Activated T-cell treated with anti-CD3 and anti-CD28 coated beads for 4 hours (primary cell): ENCODE data around the gene DDX55.
A peak's percentile ranks its signal among the peaks of the same experiment; 100 is the strongest.

ENCODE experiments used
- DNase-seq: peaks from one replicate; pipeline ENCODE4 v3.0.0-alpha.2; 2020

DDX55 gene

DNA sequence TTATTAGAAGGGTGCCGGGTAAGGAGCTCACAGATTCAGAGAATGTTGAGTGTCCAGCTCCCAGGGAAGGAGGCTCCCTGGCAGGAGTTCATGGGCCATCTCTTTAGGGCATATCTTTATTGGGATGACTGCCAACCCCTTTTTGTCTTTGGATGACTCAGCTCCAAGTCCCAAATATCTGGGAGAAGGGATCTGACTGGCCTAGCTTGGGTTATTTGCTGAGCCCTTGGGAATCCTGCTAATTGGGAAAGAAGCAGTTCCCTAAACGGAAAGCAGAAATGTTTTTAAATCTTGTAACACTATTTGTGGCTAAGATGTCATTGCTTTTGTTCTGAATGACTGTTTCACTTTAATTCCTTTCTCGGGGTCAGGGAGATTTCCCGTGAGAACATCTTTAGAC is 12.6 kb downstream of the DDX55 start:
- DNase-seq: no peak

DNA sequence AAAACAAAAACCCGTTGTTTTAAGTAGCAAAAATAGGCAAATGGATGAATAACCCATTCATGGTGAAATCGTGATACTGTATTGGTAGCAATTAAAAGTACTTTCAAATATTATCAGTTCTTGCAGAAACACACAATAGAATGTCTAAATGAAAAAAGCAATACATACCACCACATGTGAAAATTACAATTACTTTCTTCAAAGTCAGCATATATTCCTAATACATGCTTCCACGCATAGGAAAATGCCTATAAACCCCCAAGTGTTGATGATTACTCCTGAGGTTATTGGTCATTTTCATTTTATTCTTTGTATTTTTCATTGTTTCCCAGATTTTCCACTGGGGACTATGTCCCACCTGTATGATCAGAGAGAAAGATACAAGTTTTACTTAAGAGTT is 15.2 kb downstream of the DDX55 start:
- no peak for DNase-seq

DNA sequence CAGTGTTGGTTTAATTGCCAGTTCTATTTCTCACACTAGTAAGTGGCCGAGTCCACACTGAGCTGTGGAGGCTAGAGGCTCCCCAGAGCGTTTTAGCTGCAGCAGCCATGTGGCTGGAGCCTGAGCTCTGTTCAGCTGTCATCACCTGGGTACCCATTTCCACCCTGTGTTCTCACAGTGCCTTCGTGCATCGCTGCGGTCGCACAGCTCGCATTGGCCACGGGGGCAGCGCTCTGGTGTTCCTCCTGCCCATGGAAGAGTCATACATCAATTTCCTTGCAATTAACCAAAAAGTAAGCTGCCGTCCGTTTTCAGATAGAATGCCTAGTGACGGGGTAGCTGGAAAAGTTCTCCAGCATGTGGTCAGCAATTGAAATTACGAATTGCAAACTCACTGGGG is 15.7 kb downstream of the DDX55 start:
- DNase-seq: no peak

DNA sequence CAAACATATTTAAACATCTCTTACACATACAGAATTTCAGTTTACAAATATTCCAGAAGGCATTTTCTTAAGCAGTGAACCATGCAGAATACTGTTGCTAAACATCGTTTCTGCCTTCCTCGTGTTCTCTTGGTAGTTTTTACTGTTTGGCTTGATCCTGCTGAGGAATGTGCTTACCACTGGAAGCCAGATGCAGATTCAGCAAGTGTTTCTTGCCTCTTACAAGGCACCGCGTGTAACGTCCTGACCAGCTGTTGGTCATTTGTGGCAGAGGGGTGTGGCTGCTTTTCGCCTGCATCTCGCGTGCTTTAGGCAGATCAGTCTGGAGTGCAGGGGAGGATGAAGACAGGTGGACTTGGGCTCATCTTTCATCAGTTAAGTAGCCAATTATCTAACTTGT is 19.2 kb downstream of the DDX55 start:
- DNase-seq: no peak

DNA sequence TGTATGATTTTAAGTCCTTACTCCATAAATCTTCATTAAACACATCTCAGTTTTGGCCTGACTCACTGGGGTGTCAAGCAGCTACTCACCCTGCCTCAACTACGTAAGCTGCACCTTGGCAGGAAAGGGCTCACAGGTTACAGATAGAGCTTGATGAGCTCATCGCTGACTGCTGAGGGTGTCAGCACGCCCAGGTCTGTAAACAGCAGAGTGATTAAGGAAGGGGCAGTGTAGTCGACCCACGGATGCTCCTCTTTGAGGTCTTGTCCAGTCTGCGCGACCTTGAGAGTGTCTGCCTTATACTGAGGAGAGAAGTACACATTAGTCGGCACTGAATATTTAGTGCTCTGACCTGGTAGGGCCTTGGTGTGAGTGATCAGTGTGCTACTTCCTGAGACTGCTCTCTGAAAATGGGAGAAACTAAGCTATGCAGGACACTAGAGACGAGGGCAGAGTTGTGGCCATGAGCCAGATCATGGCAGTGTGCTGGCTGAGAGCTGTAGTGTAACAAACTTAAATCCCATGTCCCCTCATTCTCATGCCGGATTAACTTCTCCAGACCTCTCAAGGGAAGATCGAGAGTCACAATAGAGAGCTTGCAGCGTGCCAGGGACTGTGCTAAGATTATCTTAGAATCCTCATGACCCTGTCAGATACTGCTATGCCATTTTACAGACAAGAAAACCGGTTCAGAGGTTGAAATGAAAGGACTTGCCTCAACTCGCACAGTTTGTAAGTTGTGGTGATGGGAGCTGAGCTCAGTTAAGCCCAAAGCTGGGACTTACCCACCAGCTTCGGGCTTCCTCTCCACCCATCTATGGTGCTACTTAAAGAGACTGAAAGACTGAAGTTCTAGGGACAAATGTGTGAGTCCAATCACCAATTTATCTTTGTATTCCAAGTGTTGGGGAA is 20.0 kb downstream of the DDX55 start:
- DNase-seq: no peak

DNA sequence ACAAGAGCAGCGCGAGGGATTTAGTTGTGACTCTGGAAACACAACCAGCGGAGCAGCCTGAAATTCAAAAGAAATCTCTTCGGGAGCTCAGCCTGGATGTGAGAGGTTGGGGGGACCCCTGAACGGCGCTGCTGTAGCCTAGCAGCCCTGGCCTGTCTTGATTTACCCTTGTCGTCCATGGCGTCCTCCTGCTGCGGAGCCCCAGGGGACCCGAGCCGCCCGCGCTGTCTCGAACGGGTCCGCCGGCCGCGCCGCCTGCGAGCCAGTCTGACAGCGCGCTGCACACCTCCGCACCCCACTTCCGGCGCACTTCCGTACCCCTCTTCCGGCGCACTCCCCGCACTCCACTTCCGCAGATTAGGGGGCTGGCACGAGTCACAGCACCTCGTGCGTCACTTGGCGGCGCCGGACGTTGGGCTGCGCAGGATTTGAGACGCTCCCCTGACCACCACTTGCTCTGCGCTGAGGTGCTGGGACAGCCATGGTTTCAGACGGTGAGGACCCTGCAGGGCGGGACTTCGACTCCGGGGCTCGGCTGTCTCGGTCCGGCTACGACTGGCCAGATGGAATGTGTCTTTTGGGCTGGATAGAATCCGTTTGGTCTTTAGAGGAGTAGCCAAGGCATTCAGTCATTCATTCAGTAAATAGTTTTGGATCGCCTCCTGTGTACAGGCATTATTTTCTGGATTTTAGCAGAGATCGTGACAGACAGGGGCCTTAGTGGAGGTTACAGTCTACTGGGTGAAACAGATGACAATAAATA is 31.7 kb downstream of the DDX55 start, which contains the start of the genes EIF2B1 and GTF2H3:
Gene EIF2B1, minus strand, starts transcription at position 308 of the 763 bp plus-strand sequence. Its CDS starts 129 bp downstream, at position 179.
Gene GTF2H3, plus strand, starts transcription at position 451 of the 763 bp plus-strand sequence. Its CDS starts 31 bp downstream, at position 482.
- peak; percentile 94 for DNase-seq

DNA sequence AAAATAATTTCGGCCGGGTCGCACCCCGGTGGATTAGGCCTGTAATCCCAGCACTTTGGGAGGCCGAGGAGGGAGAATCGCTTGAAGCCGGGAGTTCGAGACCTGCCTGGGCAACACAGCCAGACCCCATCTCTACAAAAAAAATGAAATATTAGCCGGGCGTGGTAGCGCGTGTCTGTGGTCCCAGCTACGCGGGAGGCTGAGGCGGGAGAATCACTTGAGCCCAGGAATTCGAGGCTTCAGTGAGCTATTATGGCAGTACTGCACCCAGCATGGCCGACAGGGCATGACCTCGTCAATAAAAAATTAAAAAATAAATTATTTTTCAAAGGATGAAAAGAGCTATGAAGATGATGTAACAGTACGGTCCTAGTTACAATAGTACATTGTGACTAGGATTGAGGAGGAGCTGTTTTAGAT is 32.3 kb downstream of the DDX55 start:
- DNase-seq: no peak

DNA sequence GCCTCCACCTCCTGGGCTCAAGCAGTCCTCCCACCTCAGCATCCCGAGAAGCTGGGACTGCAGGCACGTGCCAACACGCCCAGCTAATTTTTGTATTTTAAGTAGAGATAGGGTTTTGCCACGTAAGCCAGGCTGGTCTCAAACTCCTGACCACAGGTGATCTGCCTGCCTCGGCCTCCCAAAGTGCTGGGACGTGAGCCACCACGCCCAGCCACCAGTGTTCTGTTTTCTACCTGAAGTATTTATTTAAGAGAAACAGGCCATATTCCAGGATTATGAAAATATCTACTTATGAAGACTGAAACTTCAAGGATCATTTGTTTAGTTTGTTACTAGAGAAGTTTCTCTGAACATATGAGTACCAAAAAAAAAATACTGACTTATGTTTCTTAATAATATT is 42.0 kb downstream of the DDX55 start:
- no peak for DNase-seq

DNA sequence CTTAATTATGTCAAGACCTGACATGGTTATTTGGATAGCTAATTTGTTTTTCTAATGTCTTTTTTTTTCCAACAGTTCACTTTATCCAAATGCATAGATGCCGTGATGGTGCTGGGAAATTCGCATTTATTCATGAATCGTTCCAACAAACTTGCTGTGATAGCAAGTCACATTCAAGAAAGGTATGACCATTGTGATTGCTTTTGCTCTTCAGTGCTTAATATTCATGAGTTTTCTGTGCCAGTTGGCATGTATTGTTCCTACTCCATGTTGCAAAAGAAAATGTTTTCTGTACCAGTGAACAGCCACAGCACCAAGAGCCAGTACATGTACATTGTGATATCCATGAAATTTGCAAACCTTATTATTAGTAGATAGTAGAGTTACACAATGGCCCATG is 43.5 kb downstream of the DDX55 start:
- no peak for DNase-seq

DNA sequence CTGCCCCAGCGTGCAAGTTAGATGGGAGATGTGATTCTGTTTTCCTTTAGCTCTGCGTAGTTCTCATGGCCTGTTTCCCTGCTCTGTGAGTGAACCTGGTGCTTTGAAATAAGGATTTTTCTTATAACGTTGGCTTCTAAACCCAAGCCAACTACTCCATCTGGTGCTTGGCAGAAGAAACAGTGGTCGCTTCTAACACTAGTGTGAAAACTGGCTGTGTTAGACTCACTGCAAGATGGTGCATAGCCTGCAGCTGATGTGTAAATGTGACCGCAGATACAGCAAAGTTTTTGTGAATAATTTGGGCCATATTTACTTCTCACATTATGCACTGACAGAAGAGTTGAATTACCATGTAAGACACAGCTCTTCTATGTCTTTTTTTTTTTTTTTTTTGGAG is 44.0 kb downstream of the DDX55 start:
- DNase-seq: no peak

DNA sequence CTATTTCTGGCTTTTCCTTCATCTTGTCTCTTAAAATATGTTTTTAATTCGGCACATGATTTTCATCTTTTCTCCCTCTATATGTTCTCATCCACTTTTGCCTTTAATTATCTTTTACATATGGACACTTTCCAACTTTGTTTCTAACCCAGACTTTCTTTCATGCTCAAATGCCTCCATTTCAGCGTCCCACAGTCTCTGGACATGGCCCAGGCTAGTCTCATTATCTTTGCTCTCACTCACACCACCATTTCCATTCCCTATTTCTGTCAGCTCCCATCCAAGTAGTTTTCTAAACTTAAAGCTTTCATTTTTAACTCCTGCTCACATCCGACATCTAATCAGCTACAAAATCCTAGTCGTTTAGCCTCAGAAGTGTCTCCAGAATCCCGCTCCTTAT is 46.5 kb downstream of the DDX55 start:
- DNase-seq: no peak

DNA sequence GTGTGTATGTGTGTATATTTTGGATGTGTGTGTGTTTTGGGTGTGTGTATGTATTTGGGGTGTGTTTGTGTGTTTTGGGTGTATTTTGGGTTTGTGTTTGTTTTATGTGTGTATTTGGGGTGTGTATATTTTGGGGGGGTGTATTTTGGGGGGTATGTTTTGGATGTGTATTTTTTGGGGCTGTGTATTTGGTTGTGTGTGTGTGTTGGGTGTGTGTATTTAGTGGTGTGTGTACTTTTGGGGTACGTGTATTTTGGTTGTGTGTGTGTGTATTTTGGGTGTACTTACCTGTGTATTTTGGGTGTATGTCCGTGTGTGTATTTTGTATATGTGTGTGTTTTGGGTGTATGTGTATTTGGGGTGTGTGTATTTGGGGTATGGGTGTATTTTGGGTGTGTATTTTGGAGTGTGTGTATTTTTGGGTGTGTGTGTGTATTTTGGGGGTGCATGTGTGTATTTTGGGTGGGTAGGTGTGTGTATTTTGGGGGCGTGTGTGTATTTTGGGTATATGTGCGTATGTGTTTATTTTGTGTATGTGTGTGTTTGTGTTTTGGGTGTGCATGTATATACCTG is 52.3 kb downstream of the DDX55 start:
- no peak for DNase-seq

DNA sequence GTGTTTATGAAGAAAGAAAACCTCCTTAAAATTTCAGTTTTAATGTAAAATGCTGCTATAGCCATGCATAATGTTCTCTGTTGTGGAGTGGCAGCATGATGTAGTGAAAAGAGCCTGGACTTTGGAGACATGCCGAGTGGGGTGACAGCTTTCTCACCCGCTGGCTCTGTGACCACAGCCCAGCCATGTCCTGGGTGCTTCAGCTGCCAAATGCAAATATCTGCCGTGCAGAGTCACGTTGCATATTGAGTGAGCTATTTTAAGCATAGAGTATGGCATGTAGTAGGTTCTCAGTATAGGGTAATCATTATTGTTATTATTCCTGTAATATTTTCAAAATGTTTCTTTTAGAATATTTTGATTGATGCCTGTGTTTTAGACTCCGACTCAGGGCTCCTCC is 53.5 kb downstream of the DDX55 start:
- DNase-seq: no peak

DNA sequence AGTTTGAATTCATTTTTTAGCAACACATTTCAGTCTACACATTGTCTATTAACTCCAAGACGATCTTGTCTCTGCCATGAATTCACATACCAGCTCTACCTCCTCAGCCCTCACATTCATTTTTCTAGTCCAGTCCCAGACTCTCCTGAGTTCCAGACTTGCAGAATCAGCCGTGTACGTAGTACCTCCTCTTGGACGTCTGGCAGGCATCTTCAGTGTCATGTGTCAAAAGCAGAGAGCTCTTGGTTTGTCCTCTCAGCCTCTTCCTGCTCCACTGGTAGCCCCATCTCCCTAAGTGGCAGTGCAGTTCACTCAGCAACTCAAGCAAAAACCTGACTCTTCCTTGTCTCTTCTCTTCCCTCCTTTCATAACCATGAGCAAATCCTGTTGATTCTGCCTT is 54.5 kb downstream of the DDX55 start:
- no peak for DNase-seq

DNA sequence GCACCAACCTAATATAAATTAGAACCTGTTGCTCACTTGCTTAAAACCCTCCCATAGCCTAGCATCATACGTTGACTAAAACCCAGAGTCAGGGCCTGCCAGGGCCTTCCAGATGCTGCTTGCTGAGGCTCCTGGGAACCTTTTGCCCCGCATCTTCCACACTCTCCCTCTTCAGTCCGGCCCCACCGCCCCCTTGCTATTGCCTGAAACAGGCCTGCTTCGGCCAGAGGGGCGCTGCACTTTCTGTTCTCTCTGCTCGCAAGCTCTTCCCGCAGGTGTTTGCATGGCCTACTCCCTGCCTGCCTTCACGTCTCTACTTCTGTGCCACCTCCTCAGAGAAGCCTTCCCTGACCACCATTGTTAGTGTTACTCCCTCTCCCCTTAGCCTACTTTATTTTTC is 55.3 kb downstream of the DDX55 start:
- no peak for DNase-seq

DNA sequence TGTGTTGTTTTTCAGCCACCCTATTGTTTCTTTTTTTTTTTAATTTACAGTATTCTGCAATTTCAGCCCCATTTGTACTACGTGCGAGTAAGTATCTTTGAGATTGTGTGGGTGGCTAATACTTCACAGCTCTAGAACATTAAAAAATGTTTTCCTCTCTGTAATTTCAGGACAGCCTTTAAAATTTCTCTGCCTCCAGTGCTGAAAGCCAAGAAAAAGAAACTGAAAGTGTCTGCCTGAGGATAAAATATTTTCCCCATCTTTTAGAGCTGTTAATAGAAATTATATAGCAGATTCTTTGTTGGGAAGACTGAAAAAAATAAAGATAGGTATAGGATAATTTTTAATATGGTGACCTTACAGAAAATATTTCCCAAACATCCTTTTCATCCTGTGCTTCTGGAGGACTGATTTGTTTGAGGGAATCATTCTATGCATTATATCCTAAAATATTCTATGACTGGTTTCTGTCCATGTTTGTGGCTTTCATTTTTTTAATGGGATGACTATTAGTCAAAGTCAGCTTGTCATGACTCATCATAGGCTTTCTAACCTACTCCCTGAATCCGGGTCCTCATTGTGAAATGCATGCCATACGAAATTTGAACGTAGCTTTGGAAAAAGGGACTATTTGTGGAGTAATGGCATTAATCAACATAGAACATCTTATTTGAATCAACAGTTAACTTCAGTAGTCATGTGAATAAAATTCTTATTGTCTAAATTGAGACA is 58.3 kb downstream of the DDX55 start:
- DNase-seq: no peak

DNA sequence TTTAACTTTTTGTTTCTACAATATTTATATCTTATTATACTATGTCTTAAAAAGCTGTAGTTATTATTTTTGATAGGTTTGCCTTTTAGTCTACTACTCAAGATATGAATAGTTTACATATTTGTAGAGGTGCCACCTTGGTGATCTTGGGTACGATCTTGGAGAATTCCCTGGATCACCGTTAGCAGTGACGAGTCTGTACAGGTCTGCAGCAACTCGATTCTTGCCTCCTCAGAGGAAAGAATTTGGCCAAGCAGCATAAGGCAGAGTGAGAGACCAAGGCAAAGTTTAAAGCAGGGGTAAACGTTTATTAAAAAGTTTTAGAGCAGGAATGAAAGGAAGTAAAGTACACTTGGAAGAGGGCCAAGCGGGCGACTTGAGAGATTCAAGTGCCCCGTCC is 65.9 kb downstream of the DDX55 start:
- no peak for DNase-seq
